H1 (cell line): ENCODE measurements around the gene MRTO4. TPM values are rescaled to one million over a fixed set of nuclear protein-coding genes. Genes with fewer than 3 reads are reported as not detected.

Source experiments
- CTCF ChIA-PET: fragments of 300-600 bp; sonication (Branson Sonifier 250); formaldehyde crosslinking; loops from one replicate; lab custom pipeline; 2021; ENCODE audit not compliant: partially characterized antibody; lab: Charles Lee
- POLR2A ChIA-PET: fragments of 300-600 bp; sonication (Branson Sonifier 250); formaldehyde crosslinking; loops from one replicate; lab custom pipeline; 2021; ENCODE audit warnings: inconsistent platforms; ENCODE audit not compliant: partially characterized antibody; lab: Charles Lee
- DNase-seq, 2 experiments: peaks; one replicate each; pipeline versions ENCODE4 v3.0.0 to v3.0.0-alpha.2; 2010 to 2022; ENCODE audit warnings: low spot score in 2 of 2, low read depth in 1 of 2, mixed read lengths in 1 of 2
- FAIRE-seq: peaks from 2 replicates; lab custom pipeline; 2011; peaks lifted over from hg19 to GRCh38; lab: Jason Lieb, UNC
- H2AFZ ChIP-seq: 2 replicates; pipeline ENCODE4 v1.8.1; 2012; ENCODE audit warnings: low read length, inconsistent platforms
- H2AK5ac ChIP-seq: 2 replicates; pipeline ENCODE4 v1.6.1; 2013; ENCODE audit warnings: low read depth, low read length
- H2BK120ac ChIP-seq: replicated peaks from 2 replicates; pipeline ENCODE3; 2013; ENCODE audit warnings: low read depth, low read length, inconsistent platforms
- H2BK12ac ChIP-seq: 2 replicates; pipeline ENCODE4 v1.6.1; 2013; ENCODE audit warnings: low read depth, low read length
- H2BK15ac ChIP-seq: 2 replicates; pipeline ENCODE4 v1.6.1; 2013; ENCODE audit warnings: low read length
- H2BK20ac ChIP-seq: 2 replicates; pipeline ENCODE4 v1.6.1; 2013; ENCODE audit warnings: low read length
- H2BK5ac ChIP-seq: 2 replicates; pipeline ENCODE4 v1.6.1; 2013; ENCODE audit warnings: low read depth, low read length
- H3K14ac ChIP-seq: 2 replicates; pipeline ENCODE4 v1.6.1; 2013; ENCODE audit warnings: inconsistent platforms; ENCODE audit not compliant: insufficient read length
- H3K18ac ChIP-seq: 2 replicates; pipeline ENCODE4 v1.6.1; 2013; ENCODE audit warnings: low read length; ENCODE audit errors: extremely low read depth
- H3K23ac ChIP-seq: 2 replicates; pipeline ENCODE4 v1.6.1; 2013; ENCODE audit warnings: inconsistent platforms; ENCODE audit not compliant: insufficient read length
- H3K23me2 ChIP-seq: 2 replicates; pipeline ENCODE4 v1.6.1; 2013; ENCODE audit warnings: low read depth, low read length
- H3K27ac ChIP-seq: 2 replicates; pipeline ENCODE4 v1.6.1; 2011; ENCODE audit warnings: low read depth, low read length, inconsistent platforms
- H3K27me3 ChIP-seq, 4 experiments: replicated peaks in 1 of 4; 1 replicate in 1 of 4; 2 replicates in 3 of 4; pipeline versions ENCODE4 v1.6.1 to v1.8.1; 2011 to 2013; ENCODE audit warnings: low read length in 3 of 4, mild to moderate bottlenecking in 3 of 4, inconsistent platforms in 2 of 4, mixed read lengths in 2 of 4, moderate library complexity in 1 of 4; ENCODE audit not compliant: control insufficient read depth in 3 of 4, insufficient read depth in 3 of 4; ENCODE audit errors: extremely low read depth in 1 of 4
- H3K36me3 ChIP-seq, 4 experiments: 2 replicates each; pipeline versions ENCODE4 v1.6.1 to v1.8.1; 2011 to 2013; ENCODE audit warnings: mild to moderate bottlenecking in 4 of 4, low read length in 3 of 4, moderate library complexity in 2 of 4, control low read depth in 1 of 4, inconsistent platforms in 1 of 4; ENCODE audit not compliant: insufficient read depth in 4 of 4, control insufficient read depth in 2 of 4
- H3K4ac ChIP-seq: replicated peaks from 2 replicates; pipeline ENCODE3; 2013; ENCODE audit warnings: low read length, low read depth, mixed read lengths, inconsistent platforms; ENCODE audit not compliant: insufficient read length
- H3K4me1 ChIP-seq, 4 experiments: replicated peaks in 1 of 4; 1 replicate in 1 of 4; 2 replicates in 3 of 4; pipeline versions ENCODE4 v1.6.1 to v1.8.1; 2011 to 2013; ENCODE audit warnings: low read length in 3 of 4, inconsistent platforms in 2 of 4, mixed read lengths in 1 of 4; ENCODE audit not compliant: insufficient read depth in 4 of 4, control insufficient read depth in 3 of 4
- H3K4me2 ChIP-seq, 2 experiments: 2 replicates each; pipeline versions ENCODE4 v1.6.1 to v1.8.1; 2011 to 2013; ENCODE audit warnings: low read depth in 2 of 2, low read length in 2 of 2, control low read depth in 1 of 2, inconsistent platforms in 1 of 2, mild to moderate bottlenecking in 1 of 2; ENCODE audit not compliant: insufficient read depth in 1 of 2
- H3K4me3 ChIP-seq, 4 experiments: fragments of 200-600, 300-600 bp in 1 of 4; sonication (generic), shearing (Covaris generic), sonication (Bioruptor Twin) in 1 of 4; 2 replicates each; pipeline versions ENCODE4 v1.5.1 to v1.8.1; 2011 to 2016; ENCODE audit warnings: low read length in 4 of 4, low read depth in 3 of 4, control low read depth in 2 of 4, inconsistent platforms in 2 of 4, mild to moderate bottlenecking in 2 of 4, mixed read lengths in 1 of 4, moderate library complexity in 1 of 4; ENCODE audit not compliant: insufficient read depth in 2 of 4; ENCODE audit errors: extremely low read depth in 1 of 4
- H3K56ac ChIP-seq: replicated peaks from 2 replicates; pipeline ENCODE3; 2013; ENCODE audit warnings: low read depth, mild to moderate bottlenecking, mixed read lengths, low read length, inconsistent platforms; ENCODE audit not compliant: insufficient read length
- H3K79me1 ChIP-seq: 2 replicates; pipeline ENCODE4 v1.6.1; 2013; ENCODE audit warnings: low read depth, low read length, control low read depth
- H3K79me2 ChIP-seq, 2 experiments: 2 replicates each; pipeline versions ENCODE4 v1.6.1 to v1.8.1; 2012 to 2013; ENCODE audit warnings: low read length in 2 of 2, mild to moderate bottlenecking in 2 of 2, inconsistent platforms in 1 of 2; ENCODE audit not compliant: insufficient read depth in 2 of 2, control insufficient read depth in 1 of 2
- H3K9ac ChIP-seq, 4 experiments: replicated peaks in 1 of 4; 1 replicate in 1 of 4; 2 replicates in 3 of 4; pipeline versions ENCODE4 v1.6.1 to v1.8.1; 2011 to 2013; ENCODE audit warnings: low read depth in 3 of 4, low read length in 3 of 4, control low read depth in 2 of 4, mild to moderate bottlenecking in 2 of 4, moderate library complexity in 2 of 4, inconsistent platforms in 1 of 4; ENCODE audit errors: extremely low read depth in 1 of 4
- H3K9me3 ChIP-seq, 2 experiments: 2 replicates each; pipeline versions ENCODE4 v1.6.1 to v1.8.1; 2012 to 2013; ENCODE audit warnings: mild to moderate bottlenecking in 2 of 2, moderate library complexity in 2 of 2, control low read depth in 1 of 2, inconsistent platforms in 1 of 2, low read depth in 1 of 2, low read length in 1 of 2, mixed read lengths in 1 of 2; ENCODE audit not compliant: insufficient read depth in 2 of 2
- H4K20me1 ChIP-seq, 2 experiments: replicated peaks in 1 of 2; 2 replicates each; pipeline versions ENCODE3 to v1.8.1; 2011 to 2013; ENCODE audit warnings: inconsistent platforms in 2 of 2, low read length in 2 of 2, mild to moderate bottlenecking in 1 of 2; ENCODE audit not compliant: insufficient read depth in 2 of 2, control insufficient read depth in 1 of 2
- H4K5ac ChIP-seq: 2 replicates; pipeline ENCODE4 v1.6.1; 2013; ENCODE audit warnings: low read length, low read depth, mixed read lengths, inconsistent platforms; ENCODE audit not compliant: insufficient read length
- H4K8ac ChIP-seq: 2 replicates; pipeline ENCODE4 v1.8.0; 2013; ENCODE audit warnings: mild to moderate bottlenecking, moderate library complexity, low read length, inconsistent platforms; ENCODE audit not compliant: insufficient read depth; ENCODE audit errors: extremely low read depth
- H4K91ac ChIP-seq: replicated peaks from 2 replicates; pipeline ENCODE3; 2013; ENCODE audit warnings: low read length, mixed read lengths, inconsistent platforms; ENCODE audit not compliant: insufficient read length
- ATF2 ChIP-seq: IDR thresholded peaks from 2 replicates; pipeline ENCODE4 v1.6.1; 2012; ENCODE audit warnings: low read length, inconsistent platforms
- FOSL1 ChIP-seq: IDR thresholded peaks from 2 replicates; pipeline ENCODE4 v1.6.1; 2011; ENCODE audit warnings: mild to moderate bottlenecking, low read depth, low read length, moderate library complexity; ENCODE audit not compliant: insufficient read depth
- GTF2F1 ChIP-seq: IDR thresholded peaks from 2 replicates; pipeline ENCODE4 v1.6.1; 2012; ENCODE audit warnings: low read depth, low read length, improper control_type of control experiment, borderline replicate concordance
- HDAC2 ChIP-seq, 2 experiments: fragments of 300-600 bp in 1 of 2; sonication (generic) in 1 of 2; IDR thresholded peaks; 2 replicates each; pipeline ENCODE4 v1.6.1; 2011 to 2012; ENCODE audit warnings: low read depth in 2 of 2, low read length in 2 of 2, mild to moderate bottlenecking in 2 of 2, moderate library complexity in 2 of 2, borderline replicate concordance in 1 of 2, inconsistent platforms in 1 of 2
- HDAC6 ChIP-seq: IDR thresholded peaks from one replicate; pipeline ENCODE4 v1.7.1; 2012; ENCODE audit warnings: low read depth, mild to moderate bottlenecking, inconsistent platforms, low read length, moderate library complexity
- KDM4A ChIP-seq: IDR thresholded peaks from one replicate; pipeline ENCODE4 v1.7.1; 2012; ENCODE audit warnings: low read depth, mild to moderate bottlenecking, moderate library complexity, low read length, inconsistent platforms; ENCODE audit not compliant: severe bottlenecking
- SP4 ChIP-seq: IDR thresholded peaks from 2 replicates; pipeline ENCODE4 v1.6.1; 2012; ENCODE audit warnings: low read length, inconsistent platforms
- USF2 ChIP-seq: IDR thresholded peaks from 2 replicates; pipeline ENCODE4 v1.6.1; 2011; ENCODE audit warnings: low read length, improper control_type of control experiment
- polyA plus RNA-seq, 7 experiments: library from polyadenylated mRNA; depleted of rRNA in 3 of 7; stranded (reverse) in 5 of 7; unstranded in 2 of 7; fragments of >200 nt in 5 of 7; fragments of 200-250 nt in 2 of 7; gene quantifications; 1 replicate in 5 of 7; 2 replicates in 1 of 7; 4 replicates in 1 of 7; pipeline versions ENCODE4 v1.2.1 to v1.2.3, GENCODE V29; 2011 to 2013; ENCODE audit warnings: missing spikeins in 2 of 7, mixed read lengths in 2 of 7
- total RNA-seq: library from RNA; stranded (reverse); fragmentation: NEBNext Ultra II Directional; extraction: Animal tissue kit (Norgen Biotek cat#: 25700); gene quantifications from 2 replicates; pipeline ENCODE4 v1.2.1, GENCODE V29; 2021

Gene MRTO4
- total and polyA plus RNA-seq, 2 of the 8 experiments (the other 6 are each of a cell fraction or from before 2014, with no cell fraction given): 36.9 to 64.3 TPM

DNA sequence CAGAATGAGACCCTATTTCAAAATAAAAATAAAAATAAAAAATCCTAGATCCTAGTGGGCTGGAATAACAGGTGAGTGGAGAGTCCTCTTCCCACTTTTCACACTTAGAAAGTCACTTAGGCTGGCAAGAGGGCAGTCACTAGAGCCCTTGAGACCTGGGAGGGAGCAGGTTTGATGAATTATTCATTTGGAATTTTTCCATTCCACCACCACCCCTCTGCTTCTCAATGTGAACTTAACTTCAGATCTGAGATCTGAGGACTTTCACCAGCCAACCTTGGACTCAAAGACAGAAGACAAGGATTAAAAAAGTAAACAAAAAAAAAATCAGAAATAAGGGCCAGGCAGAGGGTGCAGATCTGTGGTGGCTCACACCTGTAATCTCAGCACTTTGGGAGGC is 20.5 kb downstream of the MRTO4 start:
- no peaks in the 10 kb centered on the region for H3K36me3 ChIP-seq
- no peak overlapping the region for H3K4ac ChIP-seq
- TF ChIP-seq ATF2: no peak
- TF ChIP-seq HDAC2 (IDR thresholded peaks at IDR 0.05; ENCODE audit: borderline replicate concordance in 1 of 2, low read depth in 2 of 2, low read length in 2 of 2): no peak
- no peak for TF ChIP-seq HDAC6
- no peak for TF ChIP-seq USF2
- no peak for TF ChIP-seq FOSL1
- no peak for TF ChIP-seq SP4
- TF ChIP-seq GTF2F1: no peak
- no peak for TF ChIP-seq KDM4A
- H3K4me2 ChIP-seq: no peak overlapping the region
- CTCF ChIA-PET: interaction anchor here (0.6 to 0.7 kb wide), 2 partner anchors 216 to 294 kb away, joined by 3 to 6 read pairs; no protein-coding TSS in a partner anchor
- H2AK5ac ChIP-seq: no peak overlapping the region
- no peaks in the 10 kb centered on the region for H3K79me2 ChIP-seq
- H3K27me3 ChIP-seq: peaks cover 0 to 3% (median 1%) of the 10 kb centered on the region in 4 experiments; a peak in 1 of 7 replicates
- no peak overlapping the region for H4K5ac ChIP-seq
- no peaks in the 10 kb centered on the region for H3K4me1 ChIP-seq
- H2BK12ac ChIP-seq: no peak overlapping the region
- POLR2A ChIA-PET: interaction anchor here (1.6 kb wide), 1 partner anchor 18 kb away, joined by 6 read pairs; no protein-coding TSS in a partner anchor
- H4K20me1 ChIP-seq: no peaks in the 10 kb centered on the region
- H3K23me2 ChIP-seq: no peaks in the 10 kb centered on the region
- H3K14ac ChIP-seq: no peak overlapping the region
- H3K79me1 ChIP-seq: no peaks in the 10 kb centered on the region
- no peak overlapping the region for H2BK120ac ChIP-seq
- no peak overlapping the region for H4K8ac ChIP-seq
- no peak overlapping the region for H2BK5ac ChIP-seq
- H2BK20ac ChIP-seq: no peak overlapping the region
- no peak overlapping the region for H2BK15ac ChIP-seq
- no peak overlapping the region for H3K56ac ChIP-seq
- no peak overlapping the region for H3K27ac ChIP-seq
- H3K9me3 ChIP-seq: no peaks in the 10 kb centered on the region
- no peak overlapping the region for H2AFZ ChIP-seq
- FAIRE-seq (no peak), DNase-seq (no peak)
- no peak overlapping the region for H4K91ac ChIP-seq
- H3K18ac ChIP-seq: no peak overlapping the region
- no peak overlapping the region for H3K4me3 ChIP-seq
- no peak overlapping the region for H3K9ac ChIP-seq
- H3K23ac ChIP-seq: no peak overlapping the region
